Endodermal cell (in vitro differentiated cells): ENCODE data around the gene PTPRR. TPM values are rescaled to one million over a fixed set of nuclear protein-coding genes. Genes with fewer than 3 reads are reported as not detected.

Experiments used
- DNase-seq: peaks from one replicate; pipeline ENCODE4 v3.0.0-alpha.2; 2017
- H3K27ac ChIP-seq: 2 replicates; pipeline ENCODE4 v1.5.1; 2013; ENCODE audit warnings: mild to moderate bottlenecking, low read depth, low read length, moderate library complexity
- H3K27me3 ChIP-seq: 2 replicates; pipeline ENCODE4 v1.6.1; 2013; ENCODE audit warnings: mild to moderate bottlenecking, low read length, moderate library complexity; ENCODE audit not compliant: insufficient read depth, control insufficient read depth, poor library complexity, severe bottlenecking
- H3K36me3 ChIP-seq: 2 replicates; pipeline ENCODE4 v1.7.0; 2013; ENCODE audit warnings: mild to moderate bottlenecking, low read length, moderate library complexity; ENCODE audit not compliant: control insufficient read depth, insufficient read depth
- H3K4me1 ChIP-seq: one replicate; pipeline ENCODE4 v1.7.0; 2013; ENCODE audit warnings: low read length; ENCODE audit not compliant: control insufficient read depth, insufficient read depth
- H3K4me3 ChIP-seq: 2 replicates; pipeline ENCODE4 v1.5.1; 2013; ENCODE audit warnings: mild to moderate bottlenecking, low read length, moderate library complexity
- H3K9ac ChIP-seq: 2 replicates; pipeline ENCODE4 v1.6.1; 2013; ENCODE audit warnings: mild to moderate bottlenecking, low read length, moderate library complexity; ENCODE audit not compliant: poor library complexity, severe bottlenecking; ENCODE audit errors: extremely low read depth
- H3K9me3 ChIP-seq: 2 replicates; pipeline ENCODE4 v1.6.1; 2013; ENCODE audit warnings: mild to moderate bottlenecking, low read length, moderate library complexity; ENCODE audit not compliant: control insufficient read depth
- H3K27ac Mint-ChIP-seq: 2 replicates; pipeline ENCODE4 v1.8.0; 2020; ENCODE audit warnings: mixed read lengths
- H3K27me3 Mint-ChIP-seq: 2 replicates; pipeline ENCODE4 v1.8.0; 2021; ENCODE audit warnings: mild to moderate bottlenecking, mixed read lengths; ENCODE audit not compliant: insufficient read depth
- H3K36me3 Mint-ChIP-seq: 2 replicates; pipeline ENCODE4 v1.8.0; 2020; ENCODE audit warnings: low read depth, mixed read lengths
- H3K4me1 Mint-ChIP-seq: 2 replicates; pipeline ENCODE4 v1.8.0; 2020; ENCODE audit warnings: mixed read lengths
- H3K4me3 Mint-ChIP-seq: 2 replicates; pipeline ENCODE4 v1.8.0; 2020; ENCODE audit warnings: mild to moderate bottlenecking, moderate library complexity, mixed read lengths
- H3K9me3 Mint-ChIP-seq: 2 replicates; pipeline ENCODE4 v1.8.0; 2020; ENCODE audit warnings: mild to moderate bottlenecking, mixed read lengths
- CTCF ChIP-seq: fragments of 200-600 bp; sonication (generic); conservative IDR thresholded peaks from 2 replicates; pipeline ENCODE4 v1.5.0; 2021; ENCODE audit warnings: antibody characterized with exemption, mild to moderate bottlenecking
- WGBS, 2 experiments: methylation state at CpG; one replicate each; pipeline versions ENCODE4 v1.1.5 to v1.1.7; 2013; ENCODE audit warnings: missing lambda C conversion rate in 2 of 2, mixed read lengths in 1 of 2; ENCODE audit not compliant: insufficient coverage in 1 of 2, insufficient read length in 1 of 2; 5-methylcytosine and 5-hydroxymethylcytosine counted together
- total RNA-seq, 2 donors: library from RNA; stranded (reverse); fragmentation: NEBNext Ultra II Directional in 1 of 2; extraction: Animal tissue kit (Norgen Biotek cat#: 25700) in 1 of 2; gene quantifications; 2 replicates in 1 of 2; 3 replicates in 1 of 2; pipeline ENCODE4 v1.2.1, GENCODE V29; 2021

Gene PTPRR
- total RNA-seq, 2 donors from 2014 or later = 0.27 to 0.40 TPM

- Mint-ChIP-seq H3K36me3 (no peaks in the 10 kb centered on the region), H3K9me3 (peaks cover 2% of the 10 kb centered on the region), H3K27ac (no peak overlapping the region), H3K4me1 (peaks cover 2% of the 10 kb centered on the region), H3K27me3 (no peaks in the 10 kb centered on the region), H3K4me3 (no peak overlapping the region)
- TF ChIP-seq CTCF = no peak
- Histone ChIP-seq H3K36me3 (no peaks in the 10 kb centered on the region), H3K4me1 (no peaks in the 10 kb centered on the region), H3K4me3 (no peak overlapping the region), H3K9ac (no peak overlapping the region), H3K27ac (no peak overlapping the region), H3K27me3 (no peaks in the 10 kb centered on the region), H3K9me3 (no peaks in the 10 kb centered on the region)
- DNase-seq = no peak
- 100% methylated on average over 2 of the region's 2 CpGs; no CpG with 5 or more reads in 1 of the 2 experiments for WGBS, 2 experiments
Observed at GRCh38 chr12:70966046-70966445, 45.5 kb upstream of the PTPRR start.

- Mint-ChIP-seq H3K9me3 (peaks cover 2% of the 10 kb centered on the region), H3K4me3 (no peak overlapping the region), H3K4me1 (peaks cover 2% of the 10 kb centered on the region), H3K27me3 (no peaks in the 10 kb centered on the region), H3K27ac (no peak overlapping the region), H3K36me3 (no peaks in the 10 kb centered on the region)
- no peaks in the 10 kb centered on the region for H3K4me1 ChIP-seq
- no peak overlapping the region for H3K9ac ChIP-seq
- no peaks in the 10 kb centered on the region for H3K36me3 ChIP-seq
- DNase-seq = peak; percentile 56
- WGBS, 2 experiments = 92% methylated on average over 4 of the region's 4 CpGs; no CpG with 5 or more reads in 1 of the 2 experiments
- no peaks in the 10 kb centered on the region for H3K9me3 ChIP-seq
- TF ChIP-seq CTCF = peak; percentile 55
- no peaks in the 10 kb centered on the region for H3K27me3 ChIP-seq
- no peak overlapping the region for H3K27ac ChIP-seq
- H3K4me3 ChIP-seq = no peak overlapping the region
Observed at GRCh38 chr12:70964867-70965510, 44.5 kb upstream of the PTPRR start.

- H3K4me3 Mint-ChIP-seq = no peak overlapping the region
- Histone ChIP-seq H3K27ac (no peak overlapping the region), H3K9me3 (no peaks in the 10 kb centered on the region), H3K4me3 (no peak overlapping the region), H3K36me3 (no peaks in the 10 kb centered on the region), H3K27me3 (no peaks in the 10 kb centered on the region), H3K9ac (no peak overlapping the region), H3K4me1 (no peaks in the 10 kb centered on the region)
- DNase-seq = no peak
- H3K27me3 Mint-ChIP-seq = no peaks in the 10 kb centered on the region
- TF ChIP-seq CTCF = no peak
- WGBS, 2 experiments = 91 to 100% methylated on average over 1 to 3 of the region's 3 CpGs
- H3K36me3 Mint-ChIP-seq = no peaks in the 10 kb centered on the region
- no peak overlapping the region for H3K27ac Mint-ChIP-seq
- H3K4me1 Mint-ChIP-seq = peaks cover 2% of the 10 kb centered on the region
- no peaks in the 10 kb centered on the region for H3K9me3 Mint-ChIP-seq
Observed at GRCh38 chr12:70963081-70963660, 42.6 kb upstream of the PTPRR start.
